Muscle layer of duodenum (tissue), 2 donors: ENCODE results near the gene LITAF.
"Not testable (repeated sequence)": the region's sequence is repeated elsewhere in the genome, so short reads cannot be mapped to it uniquely, and the experiment has no call there.

Experiments
- H3K27ac ChIP-seq: one replicate; pipeline ENCODE4 v1.7.0; 2013; ENCODE audit warnings: mild to moderate bottlenecking, low read length
- H3K27me3 ChIP-seq: one replicate; pipeline ENCODE4 v1.7.0; 2013; ENCODE audit warnings: low read depth, mild to moderate bottlenecking, control low read depth, low read length
- H3K36me3 ChIP-seq, 2 donors: one replicate each; pipeline ENCODE4 v1.7.0; 2013; ENCODE audit warnings: low read length in 2 of 2, control low read depth in 1 of 2, mild to moderate bottlenecking in 1 of 2; ENCODE audit not compliant: insufficient read depth in 2 of 2, control insufficient read depth in 1 of 2
- H3K4me1 ChIP-seq, 2 donors: one replicate each; pipeline ENCODE4 v1.7.0; 2013; ENCODE audit warnings: low read length in 2 of 2, mild to moderate bottlenecking in 2 of 2, control low read depth in 1 of 2, moderate library complexity in 1 of 2; ENCODE audit not compliant: insufficient read depth in 2 of 2, control insufficient read depth in 1 of 2
- H3K4me3 ChIP-seq, 2 donors: one replicate each; pipeline ENCODE4 v1.7.0; 2013; ENCODE audit warnings: low read length in 2 of 2, low read depth in 1 of 2, mild to moderate bottlenecking in 1 of 2
- H3K9me3 ChIP-seq, 2 donors: one replicate each; pipeline ENCODE4 v1.7.0; 2013; ENCODE audit warnings: low read length in 2 of 2, control low read depth in 1 of 2, mild to moderate bottlenecking in 1 of 2; ENCODE audit not compliant: control insufficient read depth in 1 of 2
- donor health status: healthy.

The LITAF gene

DNA sequence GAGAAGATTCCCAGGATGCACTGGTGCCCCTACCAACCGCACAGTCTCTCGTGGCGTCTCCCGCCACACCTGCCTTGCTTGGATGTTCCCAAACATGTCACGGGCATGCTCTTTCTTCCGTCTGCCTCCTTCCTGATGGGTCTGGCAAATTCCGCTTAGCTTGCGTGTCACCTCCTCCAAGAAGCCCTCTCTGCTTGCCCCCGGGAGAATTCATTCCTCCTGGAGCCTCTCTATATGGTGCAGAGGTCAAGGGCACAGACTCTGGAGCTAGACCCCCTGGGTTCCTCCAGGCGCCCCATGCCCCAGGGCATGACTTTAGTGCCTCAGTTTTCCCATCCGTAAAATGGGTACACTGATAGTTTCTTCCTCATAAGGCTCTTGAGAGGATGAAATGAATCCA lies 21.1 kb downstream of the LITAF start:
- Histone ChIP-seq H3K27me3 (no peaks in the 10 kb centered on the region), H3K36me3 (peaks cover 0 to 3% of the 10 kb centered on the region in 2 donors), H3K4me3 (no peak overlapping the region), H3K27ac (no peak overlapping the region), H3K9me3 (no peaks in the 10 kb centered on the region), H3K4me1 (peaks cover 0 to 14% of the 10 kb centered on the region in 2 donors)

DNA sequence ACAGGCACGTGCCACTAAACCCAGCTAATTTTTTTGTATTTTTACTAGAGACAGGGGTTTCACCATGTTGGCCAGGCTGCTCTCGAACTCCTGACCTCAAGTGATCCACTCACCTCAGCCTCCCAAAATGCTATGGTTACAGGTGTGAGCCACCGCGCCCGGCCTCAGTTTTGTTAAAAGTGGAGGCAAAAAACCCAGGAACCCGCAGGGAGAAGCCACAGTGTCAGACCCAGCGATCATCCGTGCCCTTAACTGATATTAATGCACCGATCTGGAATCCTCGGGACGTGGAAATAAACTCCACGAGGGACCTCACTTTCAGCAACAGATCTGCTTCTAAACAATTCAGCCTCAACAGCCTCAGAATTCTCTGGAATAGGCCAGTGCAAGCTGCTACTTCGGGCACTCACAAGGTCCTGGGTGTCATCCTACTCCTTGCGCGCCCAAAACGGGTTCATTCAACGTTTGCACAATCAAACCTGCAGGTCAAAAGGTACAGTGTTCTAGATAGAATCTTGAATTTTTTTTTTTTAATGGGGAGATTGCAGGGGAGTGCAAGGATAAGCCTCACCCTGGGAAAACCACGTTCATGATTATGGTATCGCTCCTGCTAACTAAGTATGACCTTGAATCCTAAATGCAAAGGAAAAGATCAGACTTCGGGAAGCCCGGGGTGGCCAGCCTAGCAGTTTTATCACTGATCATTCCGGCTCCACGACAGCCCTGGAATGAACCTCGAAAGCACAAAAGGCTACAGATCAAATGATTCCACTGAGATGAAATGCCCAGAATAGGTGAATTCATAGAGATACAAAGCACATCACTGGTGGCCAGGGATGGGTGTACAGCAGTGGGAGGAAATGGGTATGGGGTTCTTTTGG lies 22.4 kb downstream of the LITAF start:
- peaks cover 0 to 3% of the 10 kb centered on the region in 2 donors for H3K36me3 ChIP-seq
- no peaks in the 10 kb centered on the region for H3K9me3 ChIP-seq
- peaks cover 0 to 14% of the 10 kb centered on the region in 2 donors for H3K4me1 ChIP-seq
- no peak overlapping the region for H3K4me3 ChIP-seq
- H3K27me3 ChIP-seq: no peaks in the 10 kb centered on the region
- no peak overlapping the region for H3K27ac ChIP-seq

DNA sequence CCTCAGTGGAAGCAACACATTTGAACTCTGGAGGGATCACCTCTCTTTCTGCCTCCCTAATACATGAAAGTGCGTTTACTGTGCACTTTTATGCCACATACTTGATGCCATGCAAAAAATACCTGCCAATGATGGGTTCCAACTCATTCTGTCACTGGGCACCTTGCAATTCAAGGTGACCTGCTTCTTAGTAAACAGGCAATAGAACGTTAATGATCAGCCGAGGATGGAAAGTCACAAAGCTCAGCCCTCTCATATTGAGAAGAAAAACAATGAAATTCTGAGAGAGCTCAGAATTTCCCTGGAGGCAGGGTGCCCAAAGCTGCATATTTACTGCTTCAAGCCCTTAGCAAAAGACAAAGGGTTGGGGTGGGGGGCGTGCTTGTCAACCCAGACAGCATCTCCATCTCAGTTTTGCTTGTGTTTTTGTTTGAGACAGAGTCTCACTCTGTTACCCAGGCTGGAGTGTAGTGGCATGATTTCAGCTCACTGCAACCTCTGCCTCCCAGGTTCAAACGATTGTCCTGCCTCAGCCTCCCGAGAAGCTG lies 23.2 kb downstream of the LITAF start:
- Histone ChIP-seq H3K4me1 (peaks cover 0 to 14% of the 10 kb centered on the region in 2 donors), H3K9me3 (no peaks in the 10 kb centered on the region), H3K27me3 (no peaks in the 10 kb centered on the region), H3K27ac (no peak overlapping the region), H3K36me3 (peaks cover 0 to 3% of the 10 kb centered on the region in 2 donors), H3K4me3 (no peak overlapping the region)

DNA sequence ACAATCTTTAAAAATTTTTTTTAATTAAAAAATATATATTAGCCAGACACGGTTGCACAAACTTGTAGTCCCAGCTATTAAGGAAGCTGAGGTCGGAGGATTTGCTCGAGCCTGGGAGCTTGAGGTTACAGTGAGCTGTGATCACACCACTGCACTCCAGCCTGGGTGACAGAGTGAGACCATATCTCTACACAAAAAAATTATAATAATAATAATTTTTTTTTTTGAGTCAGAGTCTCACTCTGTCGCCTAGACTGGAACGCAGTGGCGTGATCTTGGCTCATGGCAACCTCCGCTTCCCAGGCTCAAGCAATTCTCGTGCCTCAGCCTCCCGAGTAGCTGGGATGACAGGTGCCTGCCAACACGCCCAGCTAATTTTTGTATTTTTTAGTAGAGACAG lies 23.8 kb downstream of the LITAF start:
- H3K27ac ChIP-seq: no peak overlapping the region
- H3K4me3 ChIP-seq: no peak overlapping the region
- peaks cover 0 to 14% of the 10 kb centered on the region in 2 donors for H3K4me1 ChIP-seq
- no peaks in the 10 kb centered on the region for H3K9me3 ChIP-seq
- H3K27me3 ChIP-seq: no peaks in the 10 kb centered on the region
- peaks cover 0 to 3% of the 10 kb centered on the region in 2 donors for H3K36me3 ChIP-seq

DNA sequence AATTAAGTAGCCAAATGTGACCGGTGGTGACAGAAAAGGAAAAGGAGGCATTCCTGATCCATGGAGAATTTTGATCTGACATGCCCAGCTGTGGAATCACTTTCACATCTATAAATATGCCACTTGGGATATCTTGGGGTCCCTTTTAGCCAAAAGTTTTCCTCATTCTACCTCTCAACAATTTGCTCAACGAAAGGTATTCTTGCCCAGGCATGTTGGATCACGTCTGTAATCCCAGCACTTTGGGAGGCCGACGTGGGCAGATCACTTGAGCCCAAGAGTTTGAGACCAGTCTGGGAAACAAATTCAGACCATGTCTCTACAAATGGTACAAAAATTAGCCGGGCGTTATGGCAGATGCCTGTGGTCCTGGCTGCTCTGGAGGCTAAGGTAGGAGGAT lies 24.3 kb downstream of the LITAF start:
- H3K4me3 ChIP-seq: no peak overlapping the region
- peaks cover 0 to 3% of the 10 kb centered on the region in 2 donors for H3K36me3 ChIP-seq
- no peaks in the 10 kb centered on the region for H3K27me3 ChIP-seq
- H3K4me1 ChIP-seq: peaks cover 0 to 14% of the 10 kb centered on the region in 2 donors
- no peak overlapping the region for H3K27ac ChIP-seq
- H3K9me3 ChIP-seq: no peaks in the 10 kb centered on the region

DNA sequence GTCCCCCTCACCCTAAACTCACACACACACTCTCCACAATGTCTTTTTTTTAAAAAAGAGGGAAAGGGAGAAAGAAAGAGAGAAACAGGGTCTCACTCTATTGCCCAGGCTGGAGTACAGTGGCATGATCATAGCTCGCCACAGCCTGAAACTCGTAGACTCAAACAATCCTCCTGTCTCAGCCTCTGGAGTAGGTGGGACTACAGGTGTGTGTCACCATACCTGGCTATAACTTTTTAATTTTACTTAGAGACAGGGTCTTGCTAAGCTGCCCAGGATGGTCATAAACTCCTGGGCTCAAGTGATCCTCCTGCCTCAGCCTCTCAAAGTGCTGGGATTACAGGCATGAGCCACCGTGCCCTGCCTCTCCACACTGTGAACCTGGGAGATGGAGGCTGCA lies 24.9 kb downstream of the LITAF start:
- H3K27me3 ChIP-seq: no peaks in the 10 kb centered on the region
- H3K36me3 ChIP-seq: peaks cover 0 to 3% of the 10 kb centered on the region in 2 donors
- H3K4me3 ChIP-seq: no peak overlapping the region
- no peaks in the 10 kb centered on the region for H3K9me3 ChIP-seq
- H3K27ac ChIP-seq: peak overlapping the region; percentile 42
- peaks cover 0 to 14% of the 10 kb centered on the region in 2 donors for H3K4me1 ChIP-seq

DNA sequence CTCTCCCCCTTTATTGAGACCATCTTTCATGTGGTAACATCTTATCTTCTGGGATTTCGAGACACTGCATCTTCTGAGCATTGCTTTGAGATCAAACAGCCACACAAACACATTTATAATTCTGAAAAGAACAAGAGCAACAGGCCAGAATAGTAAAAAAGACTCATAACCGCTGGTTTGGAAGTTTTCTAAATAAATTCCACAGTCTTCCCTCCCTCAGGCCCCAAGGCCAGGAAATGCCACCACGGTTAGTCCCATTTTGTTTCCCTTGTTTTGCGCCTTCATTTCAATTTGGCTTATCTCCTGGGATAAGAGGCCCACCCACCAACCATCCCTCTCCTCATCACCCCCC lies 25.3 kb downstream of the LITAF start:
- peak overlapping the region; percentile 42 for H3K27ac ChIP-seq
- H3K4me1 ChIP-seq: peaks cover 0 to 14% of the 10 kb centered on the region in 2 donors
- no peaks in the 10 kb centered on the region for H3K27me3 ChIP-seq
- H3K4me3 ChIP-seq: no peak overlapping the region
- H3K9me3 ChIP-seq: peaks cover 0 to 4% of the 10 kb centered on the region in 2 donors
- peaks cover 4 to 5% of the 10 kb centered on the region in 2 donors for H3K36me3 ChIP-seq

DNA sequence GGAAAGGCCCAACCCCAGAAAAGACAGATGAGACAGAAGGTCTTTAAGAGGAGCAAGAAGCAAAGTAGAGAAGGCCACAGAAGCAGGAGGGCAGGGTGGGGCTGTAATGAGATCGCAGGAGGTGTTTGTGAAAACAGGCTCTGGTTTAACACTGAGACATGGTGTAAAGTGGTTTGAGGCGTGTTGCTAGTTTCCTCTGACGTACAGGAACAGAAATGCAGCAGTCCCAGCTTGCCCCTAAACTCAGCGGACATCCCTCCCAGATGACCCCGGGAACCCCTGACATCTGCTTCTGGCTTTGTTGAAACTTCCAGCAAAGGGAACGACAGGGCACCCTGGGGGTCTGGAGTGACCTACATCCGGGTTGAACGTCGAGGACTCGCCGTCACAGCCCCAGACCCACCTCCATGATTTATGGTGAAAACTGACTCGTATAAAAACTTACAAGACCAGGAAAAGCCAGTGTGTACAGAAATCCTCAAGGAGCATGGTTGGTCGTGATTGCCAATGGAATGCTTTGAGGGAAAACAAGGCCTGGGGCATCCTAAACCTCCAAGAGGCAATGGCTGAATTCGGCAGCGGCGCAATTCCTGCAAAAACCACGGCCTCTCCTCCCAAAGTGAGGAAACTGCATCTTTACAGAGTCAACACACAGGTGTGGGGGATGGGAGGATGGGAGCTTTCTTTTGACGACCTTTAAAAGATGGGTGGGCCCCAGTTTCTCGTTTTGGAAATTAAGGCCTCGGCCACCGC lies 25.8 kb downstream of the LITAF start:
- no peak overlapping the region for H3K4me3 ChIP-seq
- peak overlapping the region; percentile 42 for H3K27ac ChIP-seq
- peaks cover 0 to 9% of the 10 kb centered on the region in 2 donors for H3K9me3 ChIP-seq
- peaks cover 0 to 10% of the 10 kb centered on the region in 2 donors for H3K4me1 ChIP-seq
- no peaks in the 10 kb centered on the region for H3K27me3 ChIP-seq
- H3K36me3 ChIP-seq: peaks cover 10% of the 10 kb centered on the region in 2 donors

DNA sequence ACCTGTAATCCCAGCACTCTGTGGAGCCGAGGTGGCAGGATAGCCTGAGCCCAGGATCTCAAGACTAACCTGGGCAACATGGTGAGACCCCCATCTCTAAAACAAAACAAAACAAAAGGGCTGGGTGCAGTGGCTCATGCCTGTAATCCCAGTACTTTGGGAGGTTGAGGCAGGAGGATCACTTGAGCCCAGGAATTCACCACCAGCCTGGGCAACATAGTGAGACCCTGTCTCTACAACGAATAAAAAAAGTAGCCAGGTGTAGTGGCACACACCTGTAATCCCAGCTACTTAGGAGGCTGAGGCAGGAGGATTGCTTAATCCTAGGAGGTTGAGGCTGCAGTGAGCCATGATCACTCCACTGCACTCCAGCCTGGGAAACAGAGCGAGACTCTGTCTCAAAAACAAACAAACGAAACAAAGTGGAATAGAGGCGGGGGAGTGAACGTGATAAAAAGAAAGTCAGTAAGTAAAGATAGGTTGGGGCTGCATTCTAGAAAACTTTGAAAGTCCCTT lies 28.4 kb downstream of the LITAF start:
- H3K36me3 ChIP-seq: peaks cover 17 to 28% of the 10 kb centered on the region in 2 donors
- not testable (repeated sequence) for H3K4me1 ChIP-seq, H3K4me3 ChIP-seq, H3K9me3 ChIP-seq, H3K27me3 ChIP-seq, H3K27ac ChIP-seq

DNA sequence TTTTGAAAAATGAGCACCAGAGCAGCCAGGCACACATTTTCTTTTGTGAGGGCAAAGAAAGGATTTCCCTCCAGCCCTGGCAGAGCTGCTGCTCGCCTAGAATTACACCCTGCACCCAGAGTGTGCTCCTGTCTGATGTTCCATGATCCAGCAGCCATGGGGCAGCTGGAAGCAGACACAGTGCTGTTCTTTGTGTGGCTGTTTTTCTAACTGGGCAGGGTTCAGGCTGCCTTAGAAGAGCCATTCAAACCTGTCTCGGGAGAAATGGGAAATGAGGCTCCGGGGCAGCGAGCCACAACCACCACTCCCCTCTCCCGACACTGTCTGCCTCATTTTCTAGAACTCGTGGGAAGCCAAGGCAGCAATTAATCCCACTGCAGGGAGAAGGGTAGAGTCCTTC lies 28.9 kb downstream of the LITAF start:
- Histone ChIP-seq H3K36me3 (peaks cover 17 to 34% of the 10 kb centered on the region in 2 donors), H3K9me3 (peaks cover 0 to 10% of the 10 kb centered on the region in 2 donors), H3K4me1 (peaks cover 0 to 5% of the 10 kb centered on the region in 2 donors), H3K27me3 (no peaks in the 10 kb centered on the region), H3K27ac (no peak overlapping the region), H3K4me3 (no peak overlapping the region)
